ENCODE data around the gene SLC37A1. TPM values are rescaled to one million over a fixed set of nuclear protein-coding genes. Genes with fewer than 3 reads are reported as not detected.

SLC37A1 gene
- total RNA-seq, 2 experiments from 2014 or later, result 12.8 to 14.9 TPM

GRCh38 chr21:42619841-42620240, 106.2 kb downstream of the SLC37A1 start:
- no peaks in the 10 kb centered on the region for H3K36me3 Mint-ChIP-seq (ENCODE audit: low read depth)
- POLR2A ChIA-PET, result no interaction called here
- CTCF ChIA-PET, result no interaction called here
- H3K27ac Mint-ChIP-seq, result no peak overlapping the region
- DNase-seq, result no peak
- no peaks in the 10 kb centered on the region for H3K4me1 Mint-ChIP-seq (ENCODE audit: low read depth)
- H3K4me3 Mint-ChIP-seq, result no peak overlapping the region
- no peaks in the 10 kb centered on the region for H3K27me3 Mint-ChIP-seq
- intact Hi-C loops (cut with micrococcal nuclease), result no loop called here
- TF ChIP-seq CTCF (IDR thresholded peaks at IDR 0.05), result no peak
- H3K9me3 Mint-ChIP-seq, result no peaks in the 10 kb centered on the region
- no peak for ATAC-seq

- no peaks in the 10 kb centered on the region for H3K27me3 Mint-ChIP-seq
- CTCF ChIA-PET, result interaction anchor here (2.5 kb wide), 1 partner anchor 28 kb away, joined by 8 read pairs; no protein-coding TSS in a partner anchor
Observed at GRCh38 chr21:42621166-42621818, 107.6 kb downstream of the SLC37A1 start.

DNA sequence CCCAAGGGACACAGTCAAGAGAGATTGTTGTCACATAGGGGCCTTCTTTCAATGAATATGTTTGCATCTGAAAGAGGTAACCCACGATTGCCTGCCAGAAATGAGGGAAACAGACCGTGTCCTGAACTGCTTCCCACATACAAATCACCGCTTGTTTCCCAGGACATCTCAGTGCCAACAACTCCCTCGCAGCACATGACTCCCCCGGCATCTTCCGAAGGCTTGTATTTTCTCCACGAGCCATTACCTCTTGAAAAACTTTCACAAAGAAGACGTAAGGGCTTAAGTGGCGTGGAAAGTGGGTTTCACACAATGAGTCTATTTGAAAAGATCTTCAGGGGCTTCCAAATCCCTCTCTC, 108.1 kb downstream of the SLC37A1 start:
- H3K36me3 Mint-ChIP-seq (ENCODE audit: low read depth), result no peaks in the 10 kb centered on the region
- no peak for TF ChIP-seq CTCF (IDR thresholded peaks at IDR 0.05)
- ChIA-PET POLR2A (no interaction called here), CTCF (interaction anchor here (2.5 kb wide), 1 partner anchor 28 kb away, joined by 8 read pairs; no protein-coding TSS in a partner anchor)
- ATAC-seq, result no peak
- intact Hi-C loops (cut with micrococcal nuclease), result no loop called here
- H3K4me3 Mint-ChIP-seq, result no peak overlapping the region
- H3K9me3 Mint-ChIP-seq, result no peaks in the 10 kb centered on the region
- no peaks in the 10 kb centered on the region for H3K4me1 Mint-ChIP-seq (ENCODE audit: low read depth)
- H3K27ac Mint-ChIP-seq, result no peak overlapping the region
- DNase-seq, result no peak
- H3K27me3 Mint-ChIP-seq, result no peaks in the 10 kb centered on the region

More at GRCh38 chr21:42621166-42621818, 107.6 kb downstream of the SLC37A1 start:
- intact Hi-C loops (cut with micrococcal nuclease), result no loop called here
- TF ChIP-seq CTCF (IDR thresholded peaks at IDR 0.05), result no peak
- POLR2A ChIA-PET, result no interaction called here
- Mint-ChIP-seq H3K9me3 (no peaks in the 10 kb centered on the region), H3K4me3 (no peak overlapping the region), H3K27ac (no peak overlapping the region), H3K36me3 (ENCODE audit: low read depth) (no peaks in the 10 kb centered on the region), H3K4me1 (ENCODE audit: low read depth) (no peaks in the 10 kb centered on the region)
- ATAC-seq (no peak), DNase-seq (no peak)

GRCh38 chr21:42622284-42622683, 108.6 kb downstream of the SLC37A1 start:
- POLR2A ChIA-PET, result no interaction called here
- Mint-ChIP-seq H3K4me3 (no peak overlapping the region), H3K27me3 (no peaks in the 10 kb centered on the region), H3K9me3 (no peaks in the 10 kb centered on the region), H3K36me3 (ENCODE audit: low read depth) (no peaks in the 10 kb centered on the region), H3K27ac (no peak overlapping the region), H3K4me1 (ENCODE audit: low read depth) (no peaks in the 10 kb centered on the region)
- no peak for TF ChIP-seq CTCF (IDR thresholded peaks at IDR 0.05)
- CTCF ChIA-PET, result interaction anchor here (1.2 to 2.5 kb wide), 2 partner anchors 9 to 29 kb away, joined by 3 to 8 read pairs; no protein-coding TSS in a partner anchor
- no peak for DNase-seq
- no peak for ATAC-seq
- intact Hi-C loops (cut with micrococcal nuclease), result no loop called here

- ChIA-PET CTCF (interaction anchor here (0.9 to 2.5 kb wide), 4 partner anchors 8 to 194 kb away, joined by 3 to 8 read pairs (median 4); no protein-coding TSS in a partner anchor), POLR2A (no interaction called here)
- H3K36me3 Mint-ChIP-seq (ENCODE audit: low read depth), result no peaks in the 10 kb centered on the region
- ATAC-seq (no peak), DNase-seq (no peak)
- no peak for TF ChIP-seq CTCF (IDR thresholded peaks at IDR 0.05)
- intact Hi-C loops (cut with micrococcal nuclease), result no loop called here
- no peaks in the 10 kb centered on the region for H3K27me3 Mint-ChIP-seq
- H3K27ac Mint-ChIP-seq, result no peak overlapping the region
- no peaks in the 10 kb centered on the region for H3K9me3 Mint-ChIP-seq
- no peaks in the 10 kb centered on the region for H3K4me1 Mint-ChIP-seq (ENCODE audit: low read depth)
- no peak overlapping the region for H3K4me3 Mint-ChIP-seq
Observed at GRCh38 chr21:42623694-42624093, 110.0 kb downstream of the SLC37A1 start.
